ENCODE data around the gene ZNF142.

Gene ZNF142, protein sequence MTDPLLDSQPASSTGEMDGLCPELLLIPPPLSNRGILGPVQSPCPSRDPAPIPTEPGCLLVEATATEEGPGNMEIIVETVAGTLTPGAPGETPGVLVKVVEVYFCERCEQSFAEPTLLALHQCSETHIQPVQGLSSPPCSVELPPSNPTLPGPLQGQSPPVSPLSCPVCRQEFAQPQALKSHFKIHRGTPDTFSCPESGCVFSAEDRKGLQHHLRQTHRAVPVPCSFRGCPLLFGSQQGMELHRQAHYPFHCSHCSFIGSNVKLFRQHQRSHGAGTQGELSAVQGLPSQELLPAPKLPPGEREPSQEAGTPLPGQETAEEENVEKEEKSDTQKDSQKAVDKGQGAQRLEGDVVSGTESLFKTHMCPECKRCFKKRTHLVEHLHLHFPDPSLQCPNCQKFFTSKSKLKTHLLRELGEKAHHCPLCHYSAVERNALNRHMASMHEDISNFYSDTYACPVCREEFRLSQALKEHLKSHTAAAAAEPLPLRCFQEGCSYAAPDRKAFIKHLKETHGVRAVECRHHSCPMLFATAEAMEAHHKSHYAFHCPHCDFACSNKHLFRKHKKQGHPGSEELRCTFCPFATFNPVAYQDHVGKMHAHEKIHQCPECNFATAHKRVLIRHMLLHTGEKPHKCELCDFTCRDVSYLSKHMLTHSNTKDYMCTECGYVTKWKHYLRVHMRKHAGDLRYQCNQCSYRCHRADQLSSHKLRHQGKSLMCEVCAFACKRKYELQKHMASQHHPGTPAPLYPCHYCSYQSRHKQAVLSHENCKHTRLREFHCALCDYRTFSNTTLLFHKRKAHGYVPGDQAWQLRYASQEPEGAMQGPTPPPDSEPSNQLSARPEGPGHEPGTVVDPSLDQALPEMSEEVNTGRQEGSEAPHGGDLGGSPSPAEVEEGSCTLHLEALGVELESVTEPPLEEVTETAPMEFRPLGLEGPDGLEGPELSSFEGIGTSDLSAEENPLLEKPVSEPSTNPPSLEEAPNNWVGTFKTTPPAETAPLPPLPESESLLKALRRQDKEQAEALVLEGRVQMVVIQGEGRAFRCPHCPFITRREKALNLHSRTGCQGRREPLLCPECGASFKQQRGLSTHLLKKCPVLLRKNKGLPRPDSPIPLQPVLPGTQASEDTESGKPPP (N-terminal part only)

DNA sequence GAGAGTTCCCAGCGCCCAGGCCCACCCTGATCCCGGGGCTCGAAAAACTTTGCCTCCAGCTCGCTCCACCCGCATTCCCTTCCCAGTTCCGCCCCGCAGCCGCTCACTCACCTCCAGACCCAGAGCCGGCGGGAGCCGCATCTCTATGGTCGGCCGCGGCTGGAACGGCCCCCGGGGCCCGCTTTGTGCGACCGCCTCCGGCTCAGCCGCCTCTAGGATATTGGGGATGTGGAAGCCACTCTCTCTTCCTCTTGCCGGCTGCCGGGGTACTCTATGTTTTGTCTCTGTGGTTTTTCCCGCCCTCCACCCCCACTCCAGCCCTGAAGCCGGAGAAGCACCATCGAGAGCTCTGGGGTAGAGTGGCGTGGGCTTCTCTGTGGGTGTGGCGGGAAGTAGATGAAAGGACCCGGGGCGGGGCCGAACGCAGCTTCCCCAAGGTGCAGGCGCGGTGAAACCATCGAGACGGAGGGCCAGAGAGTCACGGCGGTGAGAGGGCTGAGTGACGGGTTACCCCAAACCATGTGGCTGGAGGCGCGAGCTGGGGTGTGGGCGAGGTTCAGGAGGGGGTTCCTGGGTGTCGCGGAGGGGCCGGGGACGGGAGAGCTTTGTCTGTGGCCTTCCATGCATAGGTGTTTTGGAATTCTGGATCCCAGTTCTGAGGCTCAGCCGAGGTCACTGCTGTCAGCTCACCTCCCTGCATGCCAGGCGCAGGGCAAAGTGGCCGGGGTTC lies at the start of gene ZNF142, which contains the start of gene BCS1L:
ZNF142 (minus strand) TSS at position 366 of the 730 bp plus-strand sequence. CDS start 3,194 bp downstream, outside the sequence.
BCS1L (plus strand) TSS at position 426 of the 730 bp plus-strand sequence. CDS start 1,305 bp downstream, outside the sequence.
- TF ChIP-seq, protein P1, sequence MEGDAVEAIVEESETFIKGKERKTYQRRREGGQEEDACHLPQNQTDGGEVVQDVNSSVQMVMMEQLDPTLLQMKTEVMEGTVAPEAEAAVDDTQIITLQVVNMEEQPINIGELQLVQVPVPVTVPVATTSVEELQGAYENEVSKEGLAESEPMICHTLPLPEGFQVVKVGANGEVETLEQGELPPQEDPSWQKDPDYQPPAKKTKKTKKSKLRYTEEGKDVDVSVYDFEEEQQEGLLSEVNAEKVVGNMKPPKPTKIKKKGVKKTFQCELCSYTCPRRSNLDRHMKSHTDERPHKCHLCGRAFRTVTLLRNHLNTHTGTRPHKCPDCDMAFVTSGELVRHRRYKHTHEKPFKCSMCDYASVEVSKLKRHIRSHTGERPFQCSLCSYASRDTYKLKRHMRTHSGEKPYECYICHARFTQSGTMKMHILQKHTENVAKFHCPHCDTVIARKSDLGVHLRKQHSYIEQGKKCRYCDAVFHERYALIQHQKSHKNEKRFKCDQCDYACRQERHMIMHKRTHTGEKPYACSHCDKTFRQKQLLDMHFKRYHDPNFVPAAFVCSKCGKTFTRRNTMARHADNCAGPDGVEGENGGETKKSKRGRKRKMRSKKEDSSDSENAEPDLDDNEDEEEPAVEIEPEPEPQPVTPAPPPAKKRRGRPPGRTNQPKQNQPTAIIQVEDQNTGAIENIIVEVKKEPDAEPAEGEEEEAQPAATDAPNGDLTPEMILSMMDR (IDR thresholded peaks at IDR 0.05) = no peak

DNA sequence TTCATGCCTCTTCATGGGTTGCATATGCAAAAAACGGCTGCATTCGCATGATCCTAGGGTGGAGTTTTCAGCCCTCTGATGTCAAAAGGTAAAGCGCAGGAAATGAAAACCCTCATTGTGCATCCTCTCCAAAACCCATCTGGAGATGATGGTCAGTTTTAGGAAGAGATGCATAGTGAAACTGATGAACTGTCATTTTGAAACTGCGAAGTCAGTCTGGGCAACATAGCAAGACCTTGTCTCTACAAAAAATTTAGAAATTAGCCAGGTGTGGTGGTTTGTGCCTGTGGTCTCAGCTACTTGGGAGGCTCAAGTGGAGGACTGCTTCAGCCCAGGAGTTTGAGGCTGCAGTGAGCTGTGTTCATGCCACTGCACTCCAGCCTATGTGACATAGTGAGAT lies 48.7 kb upstream of the ZNF142 start:
- TF ChIP-seq, protein P1 (IDR thresholded peaks at IDR 0.05) = no peak

DNA sequence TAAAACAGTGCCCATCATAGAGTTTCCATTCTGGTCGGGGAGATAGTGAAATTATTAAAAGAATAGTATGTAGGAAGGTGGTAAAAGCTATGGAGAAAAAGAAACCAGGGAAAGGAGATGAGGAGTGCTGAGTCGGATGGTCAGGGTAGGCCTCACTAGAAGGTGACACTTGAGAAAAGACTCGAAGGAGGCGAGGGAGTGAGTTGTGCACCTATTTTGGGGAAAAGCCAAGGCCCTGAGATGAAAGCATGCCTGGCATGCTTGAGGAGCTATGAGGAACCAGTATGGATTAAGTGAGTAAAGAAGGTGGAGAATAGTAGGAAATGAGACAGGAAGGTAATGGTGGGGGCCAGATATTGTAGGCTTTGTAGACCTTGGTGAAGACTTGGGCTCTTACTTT lies 43.9 kb upstream of the ZNF142 start:
- TF ChIP-seq, protein P1 (IDR thresholded peaks at IDR 0.05) = no peak

DNA sequence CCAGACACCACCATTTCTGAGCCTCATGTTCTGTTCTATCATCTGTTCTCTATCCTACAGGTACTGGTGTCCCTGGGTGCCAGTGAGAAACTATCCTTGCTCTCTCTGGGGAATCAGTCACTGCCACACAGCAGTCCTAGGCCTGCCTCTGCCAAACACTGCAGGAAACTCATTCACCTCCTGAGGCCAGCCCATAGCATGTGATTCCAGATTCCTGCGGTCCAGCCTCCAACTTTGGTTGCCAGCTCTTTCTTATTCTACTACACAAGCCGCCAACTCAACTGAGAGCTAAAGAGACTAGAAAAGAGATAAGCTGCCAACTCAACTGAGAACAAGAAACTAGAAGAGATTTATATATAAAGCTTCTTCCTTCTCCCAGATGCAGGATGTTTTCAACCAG lies 42.4 kb upstream of the ZNF142 start:
- TF ChIP-seq, protein P1 (IDR thresholded peaks at IDR 0.05) = no peak

DNA sequence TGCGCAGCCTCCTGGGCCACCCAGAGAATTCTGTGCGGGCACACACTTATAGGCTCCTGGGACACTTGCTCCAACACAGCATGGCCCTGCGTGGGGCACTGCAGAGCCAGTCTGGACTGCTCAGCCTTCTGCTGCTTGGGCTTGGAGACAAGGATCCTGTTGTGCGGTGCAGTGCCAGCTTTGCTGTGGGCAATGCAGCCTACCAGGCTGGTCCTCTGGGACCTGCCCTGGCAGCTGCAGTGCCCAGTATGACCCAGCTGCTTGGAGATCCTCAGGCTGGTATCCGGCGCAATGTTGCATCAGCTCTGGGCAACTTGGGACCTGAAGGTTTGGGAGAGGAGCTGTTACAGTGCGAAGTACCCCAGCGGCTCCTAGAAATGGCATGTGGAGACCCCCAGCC lies 39.5 kb upstream of the ZNF142 start:
- TF ChIP-seq, protein P1 (IDR thresholded peaks at IDR 0.05) = no peak

DNA sequence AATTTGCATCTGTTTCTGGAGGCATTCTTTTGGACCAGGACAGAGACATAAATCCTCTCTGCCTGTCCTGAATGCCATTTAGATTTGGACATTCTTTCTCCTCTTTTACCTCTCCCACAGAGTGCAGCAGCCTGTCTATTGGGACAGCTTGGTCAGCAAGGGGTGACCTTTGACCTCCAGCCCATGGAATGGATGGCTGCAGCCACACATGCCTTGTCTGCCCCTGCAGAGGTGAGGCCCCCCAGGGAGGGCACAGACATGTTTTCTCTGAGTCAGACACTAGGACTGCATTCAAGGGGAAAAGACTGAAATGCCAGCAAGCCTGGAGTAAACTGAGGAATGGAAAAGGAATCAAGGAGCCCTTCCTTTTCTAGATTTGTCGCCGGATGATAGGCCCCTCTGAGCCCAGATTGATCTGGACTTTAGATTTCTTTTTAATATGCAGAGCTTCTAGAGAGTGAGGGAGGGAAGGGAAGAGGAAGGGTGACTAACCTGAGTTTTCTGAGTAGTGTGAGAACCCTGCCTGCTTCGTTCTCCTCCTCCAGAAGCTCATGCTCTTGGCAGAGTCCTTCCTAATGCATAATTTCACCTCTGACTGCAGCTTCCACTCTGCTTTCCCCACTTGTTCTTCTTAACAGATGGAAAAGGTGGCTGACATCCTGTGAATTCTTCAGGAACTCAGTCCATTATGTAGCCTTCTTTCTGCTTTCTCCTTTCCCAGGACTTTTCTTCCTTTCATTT lies 35.2 kb upstream of the ZNF142 start:
- TF ChIP-seq, protein P1 (IDR thresholded peaks at IDR 0.05) = no peak

Data from LNCAP (cell line).